ENCODE data around the gene NISCH.

GRCh38 chr3:52525680-52526561 is 70.5 kb downstream of the NISCH start:
- no peak for TF ChIP-seq EZH2 (IDR thresholded peaks at IDR 0.05; ENCODE audit: low read length, unreplicated experiment)
- TF ChIP-seq CTCF (conservative IDR thresholded peaks at IDR 0.05; ENCODE audit: low read depth, low read length): no peak

All from PC-3 (cell line).